ENCODE results near the gene CAPZA2.
A peak's percentile ranks its signal among the peaks of the same experiment; 100 is the strongest.
"Not testable (repeated sequence)": the region's sequence is repeated elsewhere in the genome, so short reads cannot be mapped to it uniquely, and the experiment has no call there.

CAPZA2 gene

DNA sequence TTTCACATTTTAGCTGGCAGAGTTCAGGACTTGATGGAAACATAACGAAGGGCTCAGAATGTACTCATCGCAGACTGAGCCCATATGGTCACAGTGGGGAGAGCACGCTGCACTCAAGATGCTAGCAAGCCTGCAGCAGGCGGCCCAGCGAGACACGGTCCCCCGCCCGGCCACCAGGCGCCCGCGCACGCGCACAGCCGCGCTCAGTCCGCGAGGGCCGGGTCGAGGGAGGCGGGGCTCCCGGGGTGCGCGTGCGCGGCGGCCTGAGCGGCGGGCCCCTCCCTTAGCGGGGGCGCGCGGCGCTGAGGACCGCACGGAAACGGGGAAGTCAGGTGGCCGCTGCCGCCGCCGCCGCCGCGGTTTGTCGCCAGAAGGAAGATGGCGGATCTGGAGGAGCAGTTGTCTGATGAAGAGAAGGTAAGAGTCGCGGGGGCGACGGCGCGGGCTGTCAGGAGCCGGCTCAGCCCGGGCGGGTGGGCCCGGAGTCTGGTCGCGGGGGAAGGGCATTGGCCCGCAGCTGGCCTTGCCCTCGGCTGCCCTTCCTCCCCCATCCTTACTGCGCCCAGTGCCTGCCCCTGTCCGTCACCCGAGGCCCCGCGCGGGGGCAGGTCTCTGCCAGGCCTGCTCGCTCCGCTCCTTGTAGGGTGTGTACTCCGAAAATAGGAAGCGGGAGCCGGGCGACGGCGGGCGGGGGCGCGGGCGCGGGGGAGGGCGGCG lies at the start of gene CAPZA2:
Gene CAPZA2 (plus strand): TSS at position 354 of the 717 bp plus-strand sequence. CDS start 25 bp downstream, at position 379.
- DNase-seq, result peak; percentile 94

DNA sequence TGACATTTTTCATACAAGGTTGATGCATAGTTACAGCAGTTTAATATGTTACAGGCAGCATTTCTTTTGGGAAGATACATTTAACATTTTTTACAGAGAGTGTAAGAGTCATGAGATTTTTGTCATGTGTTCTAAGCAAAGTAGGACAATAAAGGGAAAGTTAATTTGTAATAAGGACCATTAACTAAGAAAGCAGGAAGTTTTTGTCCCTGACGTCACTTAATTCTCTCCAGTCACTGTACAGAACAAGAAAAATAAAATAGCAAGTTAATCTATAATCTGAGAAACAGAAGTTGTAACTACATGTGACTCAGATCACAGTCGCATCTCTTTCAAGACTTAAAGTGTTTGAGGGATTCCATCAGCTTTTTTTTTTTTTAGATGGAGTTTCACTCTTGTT lies 49.5 kb upstream of the CAPZA2 start:
- DNase-seq, result no peak

DNA sequence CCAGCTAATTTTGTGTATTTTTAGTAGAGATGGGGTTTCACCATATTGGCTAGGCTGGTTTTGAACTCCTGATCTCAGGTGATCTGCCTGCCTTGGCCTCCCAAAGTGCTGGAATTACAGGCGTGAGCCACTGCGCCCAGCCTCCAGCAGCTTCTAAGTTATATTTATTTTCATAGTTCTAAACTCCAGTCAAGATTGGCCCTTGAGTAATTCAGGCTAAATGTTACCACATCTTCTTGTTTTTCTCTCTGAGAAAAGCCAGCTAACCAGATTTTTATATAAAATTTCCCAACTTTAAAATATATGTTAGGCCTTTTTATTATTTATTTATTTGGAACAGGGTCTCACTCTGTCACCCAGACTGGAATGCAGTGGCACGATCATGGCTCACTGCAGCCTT lies 49.0 kb upstream of the CAPZA2 start:
- DNase-seq, result not testable (repeated sequence)

DNA sequence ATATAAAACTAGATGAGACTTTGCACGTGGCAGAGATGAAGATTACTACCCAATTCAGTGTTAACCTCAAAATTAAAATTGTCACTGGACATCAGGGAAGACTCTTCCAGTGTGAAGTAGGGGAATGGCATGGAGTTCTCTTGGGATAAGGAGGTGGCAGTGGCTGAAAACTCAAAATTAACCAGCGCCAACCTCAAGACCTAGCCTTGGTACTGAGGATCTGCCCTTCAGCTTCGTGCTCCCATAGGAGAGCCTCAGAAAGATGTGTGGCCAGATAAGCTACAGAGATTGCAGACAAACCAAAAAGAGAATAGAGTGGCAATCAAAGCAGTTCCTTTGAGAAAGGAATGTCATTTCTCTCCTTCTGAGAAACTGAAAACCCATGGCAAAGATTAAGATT lies 47.3 kb upstream of the CAPZA2 start:
- no peak for DNase-seq

DNA sequence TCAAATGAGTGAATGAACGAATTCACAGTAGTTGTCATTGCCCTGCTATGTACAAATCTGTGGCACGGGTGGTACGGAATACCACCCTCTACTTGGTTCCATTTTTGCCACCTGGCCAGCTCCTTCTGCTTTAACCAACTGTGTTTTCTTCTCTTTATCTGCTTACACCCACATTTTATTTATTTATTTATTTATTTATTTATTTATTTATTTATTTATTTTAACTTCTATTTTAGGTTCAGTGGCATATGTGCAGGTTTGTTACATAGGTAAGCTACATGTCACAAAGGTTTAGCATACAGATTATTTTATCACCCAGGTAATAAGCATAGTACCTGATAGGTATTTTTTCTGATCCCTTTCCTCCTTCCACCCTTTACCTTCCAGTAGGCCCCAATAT lies 42.2 kb upstream of the CAPZA2 start:
- DNase-seq, result no peak

DNA sequence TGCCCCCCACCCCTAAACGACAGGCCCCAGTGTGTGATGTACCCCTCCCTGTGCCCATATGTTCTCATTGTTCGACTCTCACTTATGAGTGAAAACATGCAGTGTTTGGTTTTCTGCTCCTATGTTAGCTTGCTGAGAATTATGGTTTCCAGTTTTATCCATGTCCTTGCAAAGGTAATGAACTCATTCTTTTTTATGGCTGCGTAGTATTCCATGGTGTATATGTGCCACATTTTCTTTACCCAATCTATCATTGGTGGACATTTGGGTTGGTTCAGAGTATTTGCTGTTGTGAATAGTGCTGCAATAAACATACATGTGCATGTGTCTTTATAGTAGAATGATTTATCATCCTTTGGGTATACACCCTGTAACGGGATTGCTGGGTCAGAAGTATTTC lies 40.7 kb upstream of the CAPZA2 start:
- not testable (repeated sequence) for DNase-seq

DNA sequence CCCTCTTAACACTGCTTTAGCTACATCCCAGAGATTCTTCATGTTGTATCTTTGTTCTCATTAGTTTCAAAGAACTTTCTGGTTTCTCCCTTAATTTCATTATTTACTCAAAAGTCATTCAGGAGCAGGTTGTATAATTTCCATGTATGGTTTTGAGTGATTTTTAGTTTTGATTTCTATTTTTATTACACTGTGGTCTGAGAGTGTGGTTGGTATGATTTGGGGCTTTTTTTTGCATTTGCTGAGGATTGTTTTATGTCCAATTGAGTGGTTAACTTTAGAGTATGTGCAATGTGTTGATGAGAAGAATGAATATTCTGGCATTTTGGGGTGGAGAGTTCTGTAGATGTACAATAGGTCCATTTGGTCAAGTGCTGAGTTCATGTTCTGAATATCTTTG lies 37.9 kb upstream of the CAPZA2 start:
- no peak for DNase-seq

DNA sequence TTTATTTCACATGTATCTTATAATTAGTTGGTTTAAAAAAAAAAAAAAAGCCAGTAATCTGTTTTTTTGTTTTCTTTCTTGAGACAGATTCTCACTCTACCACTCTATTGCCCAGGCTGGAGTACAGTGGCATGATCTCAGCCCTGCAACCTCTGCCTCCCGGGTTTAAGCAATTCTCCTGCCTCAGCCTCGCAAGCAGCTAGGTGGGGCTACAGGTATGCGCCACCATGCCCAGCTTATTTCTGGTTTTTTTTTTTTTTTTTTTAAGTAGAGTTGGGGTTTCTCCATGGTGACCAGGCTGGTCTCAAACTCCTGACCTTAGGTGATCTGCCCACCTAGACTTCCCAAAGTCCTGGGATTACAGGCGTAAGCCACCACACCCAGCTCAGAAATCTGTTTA lies 34.1 kb upstream of the CAPZA2 start:
- DNase-seq, result no peak

DNA sequence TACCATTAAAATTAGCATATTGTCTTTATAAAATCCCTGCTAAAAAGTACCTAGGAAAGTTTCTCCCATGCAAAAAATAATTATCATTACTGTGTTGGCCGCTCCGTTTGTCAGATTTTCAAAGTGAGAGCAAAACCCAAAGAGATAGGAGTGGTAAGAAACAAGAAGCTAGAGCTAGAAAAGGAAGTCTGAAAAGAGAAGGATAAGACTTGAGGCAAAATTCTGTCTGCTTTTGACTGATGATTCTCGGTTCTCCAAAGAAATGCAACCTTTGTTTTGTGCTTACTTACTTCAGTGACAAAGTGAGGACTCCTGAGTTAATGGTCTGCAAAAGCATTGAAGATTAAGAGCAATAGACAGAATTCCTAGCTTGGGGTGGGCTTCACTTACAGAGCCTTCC lies 33.3 kb upstream of the CAPZA2 start:
- DNase-seq, result no peak

DNA sequence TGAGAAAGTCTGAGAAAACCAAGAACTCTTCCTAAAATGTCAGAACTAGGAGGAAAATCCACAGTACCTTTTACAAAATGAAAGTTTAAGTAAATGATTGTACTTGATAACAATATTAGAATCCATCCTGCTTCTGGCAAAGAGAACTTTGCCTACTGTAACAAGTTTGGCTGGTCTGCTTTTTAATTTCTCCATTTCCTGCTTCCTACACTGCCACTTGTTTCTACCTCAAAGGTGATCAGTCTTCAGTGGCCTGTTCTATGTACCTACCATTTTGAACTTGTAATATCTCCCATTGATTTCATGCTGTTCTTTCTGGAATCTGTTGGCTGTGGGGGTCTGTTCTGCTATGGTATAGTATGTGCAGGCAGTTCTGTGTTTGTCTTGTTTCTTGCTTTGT lies 32.9 kb upstream of the CAPZA2 start:
- DNase-seq, result no peak

DNA sequence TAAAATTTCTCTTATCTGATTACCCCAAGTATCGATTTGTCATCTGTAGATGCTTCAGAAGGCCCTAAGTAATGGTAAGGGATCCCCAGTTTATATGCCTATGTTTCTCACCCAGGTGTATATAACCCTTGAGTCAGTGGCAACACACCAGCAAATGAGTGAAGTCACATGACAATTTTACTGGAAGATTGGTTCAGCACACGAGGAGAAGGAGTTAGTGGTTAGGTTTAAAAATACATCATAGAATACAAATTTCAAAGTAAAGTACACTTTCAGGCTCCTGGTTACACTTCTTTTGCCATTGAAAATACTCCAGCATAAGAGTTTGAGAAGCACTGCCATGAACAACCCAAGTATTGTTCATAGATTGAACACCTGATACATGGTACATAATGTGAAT lies 29.7 kb upstream of the CAPZA2 start:
- no peak for DNase-seq

DNA sequence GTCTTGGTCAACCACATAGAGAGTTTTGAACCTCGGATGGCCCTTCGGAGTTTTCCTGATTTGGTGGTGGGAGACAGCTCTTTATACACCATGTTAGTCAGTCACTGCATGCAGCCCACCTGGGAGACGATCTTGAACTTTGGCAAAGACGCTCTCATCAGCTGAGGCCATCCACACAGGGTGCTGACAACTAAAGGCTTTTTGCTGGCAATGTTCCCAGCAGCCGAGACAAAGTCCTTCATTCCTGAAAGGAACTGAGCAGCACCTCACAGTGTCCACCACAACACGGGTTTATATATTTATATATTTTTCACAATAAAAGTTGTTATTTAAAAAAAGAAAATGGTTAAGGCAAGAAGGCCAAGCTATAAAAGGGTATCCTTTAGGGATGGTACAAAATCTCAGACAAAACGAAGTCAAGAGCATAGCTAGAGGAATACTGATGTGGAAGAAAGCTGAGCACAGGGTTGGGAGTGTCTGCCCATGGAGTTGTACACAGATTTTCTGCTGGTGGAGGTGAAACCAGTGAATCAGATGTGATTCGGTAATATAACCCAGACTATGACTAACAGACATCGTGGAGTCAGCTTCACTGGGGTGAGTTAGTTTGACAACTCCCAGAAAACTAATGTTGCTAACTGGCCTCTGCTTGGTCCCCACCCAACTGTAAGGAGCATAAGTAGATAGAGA lies 27.4 kb upstream of the CAPZA2 start:
- no peak for DNase-seq

DNA sequence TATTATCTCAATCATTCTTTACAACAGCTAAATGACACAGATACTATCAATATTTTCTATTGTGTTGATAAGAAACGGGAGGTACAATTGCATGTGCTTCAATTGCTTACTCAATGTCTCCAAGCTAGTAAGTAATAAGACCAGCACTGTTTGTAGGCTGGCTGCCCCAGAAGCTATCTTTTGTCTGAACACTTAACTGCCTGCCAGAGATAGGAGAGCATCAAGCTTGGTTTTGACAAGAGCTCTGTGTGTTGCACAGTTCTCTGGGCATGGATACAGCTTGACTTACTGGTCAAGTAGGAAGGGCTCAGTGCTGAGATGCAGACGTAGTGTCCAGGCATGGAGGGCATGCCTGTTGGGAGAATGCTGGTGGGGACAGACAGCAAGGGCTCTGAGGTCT lies 26.3 kb upstream of the CAPZA2 start:
- DNase-seq, result no peak

DNA sequence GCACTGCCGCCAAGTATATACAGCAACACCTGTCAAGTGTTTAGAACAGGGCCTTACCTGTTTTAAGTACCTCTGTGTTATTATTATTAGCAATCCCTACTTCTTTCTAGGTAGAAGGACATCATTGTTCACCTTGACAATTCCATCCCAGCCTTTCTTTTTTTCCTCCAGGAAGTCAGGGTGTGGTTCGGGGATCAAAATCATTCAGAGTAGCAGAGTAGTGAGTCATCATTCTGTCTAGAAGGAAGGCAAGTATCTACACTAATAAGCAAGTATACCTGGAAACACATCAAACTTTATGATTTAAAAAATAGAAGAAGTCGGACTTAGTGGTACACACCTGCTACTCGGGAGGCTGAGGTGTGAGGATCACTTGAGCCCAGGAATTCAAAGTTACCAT lies 25.5 kb upstream of the CAPZA2 start:
- DNase-seq, result no peak

DNA sequence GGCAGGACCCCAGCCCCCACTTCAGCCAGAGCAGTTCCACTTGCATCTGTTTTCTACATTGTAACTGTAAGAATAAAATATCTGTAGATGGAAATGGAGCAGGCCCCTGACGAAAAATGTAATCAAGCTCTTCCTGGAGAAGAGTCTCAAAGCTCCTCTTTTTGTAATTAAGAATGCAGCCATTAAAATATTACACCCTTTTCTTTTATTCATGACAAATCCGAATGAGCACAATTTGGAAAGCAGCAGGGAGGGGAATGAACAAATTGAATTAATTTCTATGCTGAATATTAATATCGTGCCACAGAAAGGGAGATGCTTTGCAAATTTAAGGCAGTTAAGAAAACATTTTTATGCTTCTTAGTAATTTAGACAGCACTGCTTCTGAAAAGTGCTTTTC lies 24.8 kb upstream of the CAPZA2 start:
- no peak for DNase-seq

DNA sequence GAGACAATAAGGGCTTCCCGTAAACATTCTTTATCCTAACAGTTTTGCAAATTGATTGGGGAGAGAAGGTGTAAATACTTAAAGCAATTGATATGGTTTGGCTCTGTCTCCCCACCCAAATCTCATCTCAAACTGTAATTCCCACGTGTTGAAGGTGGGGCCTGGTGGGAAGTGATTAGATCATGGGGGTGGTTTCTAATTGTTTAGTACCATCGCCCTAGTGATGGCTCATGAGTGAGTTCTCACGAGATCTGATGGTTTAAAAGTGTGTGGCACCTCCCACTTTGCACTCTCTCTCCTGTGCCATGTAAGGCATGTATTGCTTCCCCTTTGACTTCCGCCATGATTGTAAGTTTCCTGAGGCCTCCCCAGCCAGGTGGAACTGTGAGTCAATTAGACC lies 22.1 kb upstream of the CAPZA2 start:
- DNase-seq, result no peak

DNA sequence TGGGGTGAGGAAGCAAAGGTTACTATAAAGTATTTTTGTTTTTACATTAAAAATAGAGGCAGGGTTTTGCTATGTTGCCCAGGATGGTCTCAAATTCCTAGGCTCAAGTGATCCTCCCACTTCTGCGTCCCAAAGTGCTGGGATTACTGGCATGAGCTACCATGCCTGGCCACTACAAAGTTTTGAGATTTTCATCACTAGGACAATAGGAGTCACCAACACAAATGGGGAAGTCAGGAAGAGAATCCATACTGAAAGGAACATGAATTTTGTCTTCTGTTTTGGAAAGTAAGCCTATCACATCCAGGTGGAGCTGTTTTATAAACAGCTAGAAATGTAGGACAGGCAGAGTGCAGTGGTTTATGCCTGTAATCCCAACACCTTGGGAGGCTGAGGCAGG lies 20.0 kb upstream of the CAPZA2 start:
- DNase-seq, result no peak

DNA sequence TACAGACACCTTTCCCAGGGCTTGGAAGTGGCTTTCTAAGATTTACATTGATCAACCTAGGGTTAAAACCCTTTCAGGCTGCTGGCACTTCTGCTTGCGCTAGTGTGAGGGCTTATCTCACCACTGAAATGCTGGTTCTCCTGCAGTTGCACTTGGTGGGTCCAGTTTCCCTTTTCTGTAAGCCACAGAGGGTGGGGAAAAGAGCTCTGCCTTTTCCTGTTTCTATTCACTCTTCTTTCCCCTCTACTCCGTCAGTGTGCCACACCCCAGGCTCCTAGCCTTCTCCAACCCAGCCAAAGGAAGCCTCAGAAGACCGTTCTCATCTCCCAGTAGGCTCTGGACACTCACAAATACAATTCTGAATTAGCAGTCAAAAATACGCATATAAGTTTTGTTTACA lies 19.0 kb upstream of the CAPZA2 start:
- DNase-seq, result no peak

DNA sequence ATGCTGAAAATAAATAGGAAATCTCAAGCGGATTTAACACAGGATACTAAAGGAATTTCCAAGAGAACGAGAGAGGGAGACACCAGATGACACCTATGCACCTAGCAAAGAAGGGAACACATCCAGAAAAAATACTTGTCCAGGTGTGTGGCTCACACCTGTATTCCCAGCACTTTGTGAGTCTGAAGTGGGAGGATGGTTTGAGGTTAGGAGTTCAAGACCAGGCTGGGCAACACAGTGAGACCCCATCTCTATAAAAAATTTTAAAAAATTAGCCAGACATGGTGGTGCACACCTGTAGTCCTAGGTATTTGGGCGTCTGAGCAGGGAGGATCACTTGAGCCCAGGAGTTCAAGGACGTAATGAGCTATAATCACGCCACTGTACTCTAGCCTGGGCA lies 11.2 kb upstream of the CAPZA2 start:
- no peak for DNase-seq

DNA sequence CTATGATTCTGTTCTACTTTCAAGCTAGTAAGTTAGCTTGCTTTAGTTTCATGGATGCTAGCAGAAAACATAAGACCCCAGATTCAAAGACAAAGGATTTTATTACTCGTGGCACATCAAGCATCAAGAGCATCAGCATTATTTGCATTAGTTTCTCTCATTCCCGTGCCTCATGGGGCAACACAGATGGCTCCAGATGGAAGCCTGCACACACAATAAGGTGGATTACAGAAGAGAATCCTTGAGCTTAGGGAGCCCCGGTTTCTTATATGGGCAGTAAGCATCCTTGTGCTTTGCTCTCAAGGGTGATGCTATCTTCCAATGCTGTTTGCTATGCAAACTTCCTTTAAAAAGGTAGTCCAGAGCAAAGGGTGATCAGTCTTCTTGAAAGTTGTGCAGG lies 10.7 kb upstream of the CAPZA2 start:
- DNase-seq, result no peak

DNA sequence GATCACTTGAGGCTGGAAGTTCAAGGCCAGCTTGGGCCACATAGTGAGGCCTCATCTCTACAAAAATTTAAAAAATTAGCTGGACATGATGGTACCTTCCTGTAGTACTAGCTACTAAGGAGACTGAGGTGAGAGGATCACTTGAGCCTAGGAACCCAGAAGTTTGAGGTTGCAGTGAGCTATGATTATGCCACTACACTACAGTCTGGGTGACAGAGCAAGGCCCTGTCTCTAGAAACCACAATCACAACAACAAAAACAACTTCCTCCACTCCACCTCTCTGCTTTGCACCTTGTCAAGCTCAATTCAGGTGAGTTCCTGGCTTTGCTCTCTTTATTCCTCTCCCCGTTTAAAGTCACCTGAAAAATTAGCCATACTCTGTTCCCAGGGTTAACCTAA lies 8.3 kb upstream of the CAPZA2 start:
- DNase-seq, result no peak

DNA sequence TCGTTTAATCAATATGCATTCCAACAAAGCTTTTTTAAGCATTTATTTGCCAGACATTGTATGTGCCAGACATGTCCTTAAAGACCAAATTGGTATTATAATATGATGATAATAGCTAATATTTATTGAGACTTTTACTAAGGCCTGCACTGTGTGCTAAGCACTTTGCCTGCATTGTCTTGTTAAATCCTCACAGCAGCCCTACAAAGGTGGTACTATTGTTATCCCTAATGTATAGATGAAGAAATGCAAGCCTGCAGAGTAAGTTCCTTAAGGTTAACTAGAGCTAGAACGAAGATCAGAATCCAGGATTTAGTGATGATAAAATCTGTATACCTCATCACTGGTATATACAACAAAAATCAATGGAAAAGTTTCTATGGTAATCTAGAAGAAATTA lies 5.3 kb upstream of the CAPZA2 start:
- no peak for DNase-seq

DNA sequence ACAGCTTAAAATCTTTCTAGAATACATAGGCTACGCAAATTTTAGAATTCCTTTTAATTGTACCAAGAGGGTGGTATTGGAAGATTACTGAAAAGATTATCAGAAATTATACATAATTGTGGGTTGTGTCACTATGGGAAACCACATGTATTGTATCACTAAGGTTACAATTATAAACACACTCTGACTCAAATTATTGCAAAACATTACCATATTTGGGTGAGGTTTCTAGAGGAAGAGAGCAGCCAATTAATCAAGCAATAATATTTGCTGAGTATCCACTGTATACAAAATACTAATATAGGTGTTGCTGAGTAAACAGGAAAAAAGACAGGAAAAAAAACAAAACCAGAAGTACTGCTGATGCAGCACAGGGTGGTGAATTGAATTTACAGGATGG lies 3.1 kb upstream of the CAPZA2 start:
- DNase-seq, result no peak

DNA sequence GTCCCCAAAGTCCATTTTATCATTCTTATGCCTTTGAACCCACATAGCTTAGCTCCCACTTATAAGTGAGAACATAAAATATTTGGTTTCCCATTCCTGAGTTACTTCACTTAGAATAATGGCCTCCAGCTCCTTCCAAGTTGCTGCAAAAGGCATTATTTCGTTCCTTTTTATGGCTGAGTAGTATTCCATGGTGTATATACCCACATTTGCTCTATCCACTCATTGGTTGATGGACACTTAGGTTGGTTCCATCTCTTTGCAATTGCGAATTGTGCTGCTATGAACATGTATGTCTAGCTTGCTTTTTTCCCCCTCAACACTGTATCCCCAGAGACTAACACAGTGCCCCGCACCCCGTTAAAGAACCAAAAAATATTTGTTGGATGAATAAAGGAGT lies 670 bp upstream of the CAPZA2 start:
- no peak for DNase-seq
